ENCODE results near the gene NDUFB3. TPM values are rescaled to one million over a fixed set of nuclear protein-coding genes. Genes with fewer than 3 reads are reported as not detected.

The NDUFB3 gene
- total RNA-seq, 1 donor from 2014 or later = 93.9 TPM

Other genes with a start within 250 kb of the NDUFB3 start
- gene CLK1, start 207.3 kb upstream of the NDUFB3 start, total RNA-seq (ENCODE audit: unreplicated experiment) = 141 TPM
- gene PPIL3, start 182.9 kb upstream of the NDUFB3 start, total RNA-seq (ENCODE audit: unreplicated experiment) = 44.9 TPM
- 19.7 TPM for gene NIF3L1, start 182.6 kb upstream of the NDUFB3 start, total RNA-seq (ENCODE audit: unreplicated experiment)
- 28.2 TPM for gene ORC2, start 108.3 kb upstream of the NDUFB3 start, total RNA-seq (ENCODE audit: unreplicated experiment)
- gene HYCC2, start 330 bp upstream of the NDUFB3 start, total RNA-seq (ENCODE audit: unreplicated experiment) = 32.8 TPM
- gene CFLAR, start 44.2 kb downstream of the NDUFB3 start, total RNA-seq (ENCODE audit: unreplicated experiment) = 88.0 TPM
- gene CASP10, start 111.1 kb downstream of the NDUFB3 start, total RNA-seq (ENCODE audit: unreplicated experiment) = not detected
- gene CASP8, start 188.5 kb downstream of the NDUFB3 start, total RNA-seq (ENCODE audit: unreplicated experiment) = not detected

Measured in glutamatergic neuron (in vitro differentiated cells).